ENCODE data around the gene DIPK1B.

Gene DIPK1B

DNA sequence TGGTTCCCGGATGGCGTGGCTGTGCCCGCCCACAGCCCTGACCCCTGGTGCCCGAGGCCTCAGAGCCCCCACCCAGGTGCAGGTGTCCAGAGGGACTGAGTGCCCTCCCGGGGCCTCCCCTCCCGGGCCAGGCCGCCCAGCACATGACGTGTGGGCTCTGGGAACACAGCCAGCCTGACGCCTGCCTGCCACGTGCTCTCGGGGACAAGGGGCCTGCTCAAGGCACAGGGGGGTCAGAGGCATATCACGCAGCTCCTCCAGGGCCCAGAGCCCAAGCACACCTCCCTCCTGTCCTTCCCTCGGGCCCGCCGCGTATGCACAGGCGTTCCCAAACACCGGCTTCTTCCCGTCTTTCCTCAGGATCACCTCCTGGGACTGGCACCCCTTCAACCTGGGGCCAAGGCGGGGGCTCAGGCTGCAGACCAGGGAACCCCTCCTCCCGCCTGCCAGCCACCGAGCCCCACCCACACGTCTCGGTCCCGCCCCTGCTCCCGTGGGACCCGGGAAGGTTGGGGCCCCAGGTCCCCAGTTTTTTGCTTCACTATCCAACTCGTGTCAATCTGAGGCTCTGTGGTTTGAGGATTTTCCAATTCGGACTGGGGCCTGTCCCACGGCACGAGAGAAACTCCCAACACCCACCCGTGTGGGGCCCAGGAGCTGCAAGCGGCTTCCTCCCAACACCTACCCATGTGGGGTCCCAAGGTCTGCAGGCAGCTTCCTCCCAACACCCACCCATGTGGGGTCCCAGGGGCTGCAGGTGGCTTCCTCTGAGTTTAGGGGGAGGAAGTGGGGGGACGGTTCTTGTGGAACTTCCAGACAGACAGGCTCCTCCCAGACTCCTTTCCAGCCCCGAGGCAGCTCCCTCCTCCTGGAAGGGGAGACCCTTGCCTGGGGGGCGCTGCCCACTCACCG is 28.9 kb downstream of the DIPK1B start:
- no peak for DNase-seq

DNA sequence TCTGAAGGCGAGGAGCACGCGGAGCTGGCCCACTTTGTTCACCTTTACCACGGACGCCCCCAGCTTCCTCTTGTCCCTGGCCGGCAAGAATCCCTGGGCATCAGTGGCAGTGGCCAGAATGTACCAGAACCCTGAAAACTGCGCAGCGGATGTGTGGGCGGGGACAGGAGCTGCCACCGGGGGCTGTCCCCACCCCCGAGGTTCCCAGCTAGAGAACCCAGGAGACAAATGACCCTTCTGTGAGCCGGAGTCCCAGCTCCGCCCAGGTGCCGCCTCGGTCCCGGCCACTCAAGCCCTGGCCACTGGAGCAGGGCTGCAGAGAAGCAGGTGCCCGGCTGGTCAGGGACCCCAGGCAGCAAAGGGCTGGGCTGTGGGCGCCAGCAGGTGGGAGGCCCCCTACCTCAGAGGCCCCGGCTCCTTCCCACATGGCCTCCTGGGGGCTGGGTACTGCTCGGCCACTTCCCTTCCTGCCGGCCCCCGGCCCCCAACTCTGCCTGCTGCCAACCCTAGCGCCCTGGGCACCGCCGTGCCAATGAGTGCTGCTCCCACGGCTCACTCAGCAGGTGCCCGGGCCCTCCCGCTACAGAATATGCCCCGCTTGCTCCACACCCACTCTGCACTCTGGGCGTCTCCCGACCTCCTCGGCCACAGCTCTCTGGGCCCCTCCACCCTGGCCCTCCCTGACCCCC is 29.7 kb downstream of the DIPK1B start:
- no peak for DNase-seq

DNA sequence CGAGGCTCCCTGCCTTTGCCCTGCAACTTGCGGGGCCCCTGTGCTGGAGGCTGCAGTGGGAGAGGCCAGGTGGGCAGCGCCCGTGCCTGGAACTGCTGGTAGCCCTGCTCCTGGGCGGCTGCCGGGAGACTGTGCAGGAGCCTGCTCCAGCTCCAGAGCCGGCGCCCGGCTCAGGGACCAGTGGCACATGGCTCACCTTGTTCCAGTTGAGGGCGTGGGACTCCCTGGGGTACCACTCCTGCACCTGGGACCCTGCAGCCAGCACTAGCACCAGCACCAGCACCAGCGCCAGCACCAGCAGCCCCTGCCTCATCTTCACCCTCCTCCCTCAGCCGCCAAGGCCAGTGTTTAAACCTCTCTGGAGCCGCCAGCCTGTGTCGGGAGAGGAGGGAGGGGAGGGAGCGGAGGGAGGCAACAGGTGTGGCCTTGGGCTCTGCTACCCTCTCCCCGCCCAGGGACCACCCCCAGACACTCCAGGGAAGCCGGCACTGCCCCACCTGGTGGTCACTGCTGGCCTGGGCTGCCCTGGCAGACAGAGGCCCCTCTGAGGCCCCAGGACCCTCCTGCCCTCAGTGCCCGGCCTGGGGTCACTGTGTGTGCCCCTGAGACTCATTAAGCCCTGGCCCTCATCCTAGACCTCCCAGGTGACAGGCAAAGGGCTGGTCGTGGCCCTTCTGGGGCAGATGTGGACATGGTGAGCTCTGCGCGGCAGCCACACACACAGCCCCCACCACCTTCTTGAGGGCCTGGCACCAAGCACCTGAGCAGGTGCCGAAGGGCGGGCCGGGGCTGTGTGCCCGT is 30.4 kb downstream of the DIPK1B start, which contains the start of gene LCN10:
Gene LCN10, minus strand, starts transcription at position 350 of the 801 bp plus-strand sequence. Its CDS starts 37 bp downstream, at position 313.
- DNase-seq, result no peak

- no peak for DNase-seq
Observed at GRCh38 chr9:136743639-136744211, 31.4 kb downstream of the DIPK1B start.

- DNase-seq, result no peak
Observed at GRCh38 chr9:136744773-136745172, 32.4 kb downstream of the DIPK1B start.

GRCh38 chr9:136745389-136746154 is 33.2 kb downstream of the DIPK1B start:
- no peak for DNase-seq

DNA sequence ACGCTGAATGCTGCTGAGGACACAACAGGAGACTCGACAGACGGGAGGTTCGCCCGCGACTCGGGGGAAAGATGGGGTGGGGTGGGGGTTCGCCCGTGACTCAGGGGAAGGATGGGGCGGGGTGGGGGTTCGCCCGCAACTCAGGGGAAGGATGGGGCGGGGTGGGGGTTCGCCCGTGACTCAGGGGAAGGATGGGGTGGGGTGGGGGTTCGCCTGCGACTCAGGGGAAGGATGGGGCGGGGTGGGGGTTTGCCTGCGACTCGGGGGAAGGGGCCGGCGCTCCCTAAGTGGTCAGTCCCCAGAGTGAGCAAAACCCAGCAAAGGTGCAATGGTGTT is 33.8 kb downstream of the DIPK1B start:
- no peak for DNase-seq

DNA sequence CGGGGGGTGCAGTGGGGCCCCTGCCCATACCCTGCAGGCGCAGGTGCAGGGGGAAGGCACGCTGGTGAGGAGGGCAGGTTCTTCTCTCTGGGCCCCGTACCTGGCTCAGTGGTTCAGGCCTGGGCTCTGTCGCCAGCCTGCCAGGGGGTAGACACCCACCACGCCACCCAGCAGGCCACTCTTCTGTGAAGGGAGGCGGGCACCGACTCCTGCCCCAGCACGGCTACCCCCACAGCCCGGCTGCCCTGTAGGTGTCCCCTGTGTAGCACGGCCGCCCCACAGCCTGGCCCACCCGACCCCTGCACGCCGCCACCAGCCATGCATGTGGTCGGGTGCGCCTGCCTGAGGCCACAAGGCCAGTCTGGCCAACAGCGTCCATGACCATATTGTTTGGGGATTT is 34.2 kb downstream of the DIPK1B start:
- no peak for DNase-seq

DNA sequence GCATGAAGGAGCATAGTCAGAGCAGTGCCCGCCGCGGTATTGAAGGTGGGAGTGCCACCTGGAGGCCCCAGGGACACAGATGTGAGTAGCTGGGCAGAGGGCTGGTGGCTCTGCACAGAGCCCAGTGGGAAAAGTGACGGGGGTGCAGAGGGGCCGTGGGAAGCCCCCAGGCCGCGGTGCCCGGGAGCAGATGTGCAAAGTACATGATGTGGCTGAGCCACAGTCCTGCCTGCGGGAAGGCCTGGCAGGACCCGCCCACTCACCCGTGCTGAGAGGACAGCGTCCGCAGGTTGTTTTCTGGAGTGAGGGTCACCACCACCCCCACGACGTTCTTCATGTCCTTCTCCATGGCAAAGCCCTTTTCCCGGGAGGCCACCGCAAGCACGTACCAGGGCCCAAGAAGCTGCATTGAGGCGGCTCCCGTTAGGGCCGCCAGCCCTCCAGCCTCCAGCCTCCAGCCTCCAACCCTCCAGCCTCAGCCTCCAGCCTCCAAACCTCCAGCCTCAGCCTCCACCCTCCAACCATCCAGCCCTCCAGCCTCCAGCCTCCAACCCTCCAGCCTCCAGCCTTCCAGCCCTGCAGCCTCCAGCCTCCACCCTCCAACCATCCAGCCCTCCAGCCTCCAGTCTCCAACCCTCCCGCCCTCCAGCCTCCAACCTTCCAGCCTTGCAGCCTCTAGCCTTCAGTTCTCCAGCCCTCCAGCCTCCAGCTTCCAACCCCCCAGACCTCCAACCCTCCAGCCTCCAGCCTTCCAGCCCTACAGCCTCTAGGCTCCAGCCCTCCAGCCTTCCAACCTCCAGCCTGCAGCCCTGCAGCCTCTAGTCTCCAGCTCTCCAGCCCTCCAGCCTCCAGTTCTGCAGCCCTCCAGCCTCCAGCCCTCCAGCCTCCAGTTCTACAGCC is 35.0 kb downstream of the DIPK1B start:
- DNase-seq, result no peak

- DNase-seq, result no peak
Observed at GRCh38 chr9:136748201-136748600, 35.8 kb downstream of the DIPK1B start, which contains the start of gene LCN6. TSS of gene LCN6 (minus strand) at chr9:136748525. CDS start at chr9:136748483, 42 bp downstream.

DNA sequence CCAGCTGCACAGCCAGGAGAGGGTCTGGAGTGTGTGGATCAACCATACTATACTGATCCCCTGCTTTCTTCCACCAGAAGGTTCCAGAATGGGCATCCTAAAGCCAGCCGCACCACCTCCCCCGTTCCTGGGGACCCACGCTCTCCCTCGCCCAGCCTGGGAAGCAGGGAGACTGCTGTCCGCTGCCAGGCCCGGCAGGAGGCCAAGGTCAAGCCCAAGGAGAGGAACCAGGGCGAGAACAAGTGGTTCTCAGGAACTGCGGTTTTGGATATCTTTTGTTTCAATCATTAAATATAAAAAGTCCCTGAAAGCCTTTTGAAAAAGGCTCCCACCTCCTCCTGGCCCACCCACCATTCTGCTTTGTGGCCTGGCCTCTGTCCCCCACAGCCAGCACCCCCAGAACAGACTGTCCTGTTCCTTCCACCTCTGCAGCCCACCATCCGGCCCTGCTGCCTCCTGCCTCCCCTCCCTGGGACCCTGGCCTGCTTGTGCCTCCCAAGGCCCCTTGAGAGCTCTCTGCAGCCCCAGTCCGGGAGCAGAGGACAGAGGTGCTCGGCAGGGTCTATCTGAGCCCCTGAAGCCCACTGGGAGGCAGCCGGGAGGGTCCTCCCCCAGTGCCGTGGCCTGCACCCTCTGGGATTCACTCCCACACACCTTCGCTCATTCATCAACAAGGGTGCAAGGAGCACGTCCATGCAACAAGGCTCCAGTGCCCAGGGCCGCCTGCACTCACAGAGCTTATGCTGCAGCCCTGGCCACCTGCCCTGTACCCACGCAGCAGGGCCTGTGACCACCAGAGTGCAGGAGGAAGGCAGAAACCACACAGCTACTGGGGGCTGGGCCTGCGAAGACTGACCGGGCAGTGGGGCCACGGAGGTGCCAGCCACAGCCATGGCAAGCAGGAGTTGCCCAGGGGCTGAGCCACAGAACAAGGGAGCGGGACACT is 36.6 kb downstream of the DIPK1B start:
- DNase-seq, result no peak

GRCh38 chr9:136750526-136750925 is 38.2 kb downstream of the DIPK1B start:
- DNase-seq, result no peak

DNA sequence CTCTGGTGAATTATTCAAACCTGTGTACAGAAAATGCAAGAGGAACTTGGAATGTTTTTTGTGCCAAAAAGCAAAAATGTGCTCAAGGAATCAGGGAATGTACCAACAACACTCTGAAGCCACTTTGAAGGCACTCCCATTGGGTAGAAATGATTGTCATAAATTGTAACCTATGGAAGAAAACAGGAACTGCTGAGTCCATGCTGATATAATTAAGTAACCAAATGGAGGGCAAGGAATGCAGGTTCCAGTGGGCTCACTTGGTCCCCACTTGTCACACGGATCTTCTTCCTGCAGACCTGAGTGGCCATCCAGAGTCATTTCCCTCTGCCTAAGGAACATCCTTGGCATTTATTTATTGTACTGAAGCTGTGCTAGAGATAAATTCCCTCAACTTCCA is 38.9 kb downstream of the DIPK1B start:
- DNase-seq, result no peak

DNA sequence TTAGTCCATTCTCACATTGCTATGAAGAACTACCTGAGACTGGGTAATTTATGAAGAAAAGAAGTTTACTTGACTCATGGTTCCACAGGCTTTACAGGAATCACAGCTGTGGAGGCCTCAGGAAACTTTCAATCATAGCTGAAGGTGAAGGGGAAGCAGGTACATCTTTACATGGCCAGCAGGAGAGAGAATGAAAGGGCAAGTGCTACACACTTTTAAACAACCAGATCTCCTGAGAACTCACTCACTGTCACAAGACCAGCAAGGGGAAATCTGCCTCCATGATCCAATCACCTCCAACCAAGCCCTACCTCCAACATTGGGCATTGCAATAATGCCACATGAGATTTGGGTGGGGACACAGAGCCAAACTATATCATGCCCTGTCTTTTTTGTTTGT is 39.4 kb downstream of the DIPK1B start:
- DNase-seq, result no peak

DNA sequence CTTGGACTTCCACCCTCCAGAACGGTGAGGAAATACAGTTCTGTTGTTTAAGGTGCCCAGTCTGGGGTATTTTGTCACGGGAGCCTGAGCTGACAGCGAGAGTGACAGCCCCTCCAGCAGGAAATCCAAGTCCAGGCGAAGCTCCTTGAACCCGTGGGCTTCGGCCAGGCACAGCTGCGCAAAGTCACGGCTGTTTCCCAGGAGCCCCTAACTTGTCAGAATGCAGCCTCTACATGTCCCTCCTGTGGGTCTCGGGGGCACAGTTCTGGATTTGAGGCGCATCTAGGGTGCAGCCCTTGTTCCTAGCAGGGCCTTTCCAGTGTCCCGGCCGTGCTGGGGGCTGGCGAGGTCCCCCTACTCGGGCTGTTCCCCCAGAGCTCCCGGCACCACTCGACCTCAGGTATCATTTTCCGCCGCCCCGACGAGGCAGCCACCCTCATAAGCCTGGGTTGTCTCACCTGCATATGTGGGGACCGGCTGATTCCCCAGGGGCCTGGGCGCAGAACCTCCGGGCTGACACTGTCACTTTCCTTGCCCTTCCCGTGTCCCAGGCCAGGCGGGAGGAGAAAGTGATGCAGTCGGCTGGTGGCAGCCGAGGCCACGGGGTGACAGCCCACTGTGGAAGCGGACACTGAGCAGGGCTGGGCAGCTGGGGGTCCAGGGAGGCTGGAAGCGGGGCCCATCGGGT is 41.1 kb downstream of the DIPK1B start:
- DNase-seq, result no peak

GRCh38 chr9:136754059-136754572 is 41.7 kb downstream of the DIPK1B start:
- no peak for DNase-seq

DNA sequence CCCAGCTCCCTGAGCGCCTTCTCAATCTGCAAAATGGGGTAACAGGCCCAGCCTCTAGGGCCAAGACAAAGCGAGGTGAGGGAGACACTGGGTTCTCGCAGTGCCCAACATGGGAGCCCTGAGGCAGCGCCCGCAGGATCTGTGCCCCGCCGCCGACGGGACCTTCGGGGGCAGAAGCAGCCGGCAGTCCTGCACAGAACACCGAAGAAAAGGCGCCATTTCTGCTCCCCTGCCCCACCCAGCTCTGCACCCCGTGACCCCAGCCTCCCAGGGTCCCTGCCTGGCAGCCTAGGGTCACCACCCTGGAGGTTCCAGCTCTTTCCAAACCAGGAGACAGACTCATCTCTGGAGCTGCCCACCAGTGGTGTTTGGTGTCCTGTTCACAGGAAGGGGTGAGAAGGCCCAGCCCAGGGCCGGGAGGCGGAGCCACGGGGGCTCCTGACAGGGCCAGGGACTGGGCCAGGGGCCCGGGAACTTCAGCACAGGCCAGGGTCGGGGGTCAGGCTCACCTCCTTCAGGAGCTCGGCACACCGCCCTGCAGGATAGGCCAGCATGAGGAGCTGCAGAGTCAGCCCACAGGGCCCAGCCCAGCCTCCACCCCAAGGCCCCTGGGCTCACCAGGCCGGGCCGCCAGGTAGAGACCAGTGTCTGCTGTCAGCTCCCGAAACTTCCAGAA is 42.4 kb downstream of the DIPK1B start:
- no peak for DNase-seq
